Measurements from ENCODE around the gene BICDL1. TPM values are rescaled to one million over a fixed set of nuclear protein-coding genes. Genes with fewer than 3 reads are reported as not detected.

Gene BICDL1
- total and polyA plus RNA-seq, 10 of the 15 experiments (the other 5 are each of a cell fraction or from before 2014, with no cell fraction given): 0.72 to 12.3 (median 4.2) TPM

DNA sequence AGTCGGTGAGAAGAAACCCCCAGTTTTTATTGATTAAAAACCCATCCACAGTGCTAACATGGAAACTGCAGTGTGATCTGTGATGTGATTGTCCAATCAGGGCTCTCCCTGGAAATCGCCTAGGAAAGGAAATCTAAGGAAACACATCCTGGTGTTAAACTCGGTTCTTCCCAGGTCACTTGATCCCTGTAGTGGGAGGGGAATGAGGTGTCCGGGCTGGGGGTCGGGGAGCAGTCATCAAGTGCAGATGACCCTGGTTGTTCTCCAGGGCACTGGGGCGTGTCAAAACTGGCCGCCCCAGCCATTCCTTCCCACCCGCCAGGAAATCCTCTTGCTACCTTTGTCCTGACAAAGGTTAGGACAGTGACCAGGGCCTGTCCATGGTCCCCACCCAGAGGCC, 106.7 kb downstream of the BICDL1 start:
- SMC1A ChIA-PET (ENCODE audit: uncharacterized antibody, unreplicated experiment): interaction anchor here (1.0 kb wide), 1 partner anchor 24 kb away, joined by 3 read pairs; no protein-coding TSS in a partner anchor
- no peak overlapping the region for H3K9ac ChIP-seq (ENCODE audit: control insufficient read depth, insufficient read depth, low read length)
- FAIRE-seq (no peak), ATAC-seq (no peak), DNase-seq (ENCODE audit: low read depth, low spot score) (no peak)
- TSS peak; percentile 57 for BruUV-seq (replicated peaks)
- CTCF ChIA-PET: interaction anchor here (0.7 kb wide), 1 partner anchor 29 kb away, joined by 3 read pairs; no protein-coding TSS in a partner anchor
- WGBS (ENCODE audit: insufficient coverage, insufficient replicate concordance, low lambda C conversion rate, missing lambda C conversion rate): 88% methylated on average over 8 of the region's 8 CpGs
- no peaks in the 10 kb centered on the region; the same call in 1 of the 2 replicates for H4K20me1 ChIP-seq (ENCODE audit: control insufficient read depth, insufficient read depth)
- H3K4me3 ChIP-seq: no peak overlapping the region
- RAD21 ChIA-PET (ENCODE audit: unreplicated experiment): no interaction called here
- no peak overlapping the region for H3K27ac ChIP-seq (ENCODE audit: control insufficient read depth, insufficient read depth)
- H3K9me3 ChIP-seq (replicated peaks; ENCODE audit: control insufficient read depth, insufficient read depth, low read length): no peaks in the 10 kb centered on the region
- H3K79me2 ChIP-seq (ENCODE audit: control insufficient read depth, insufficient read depth, low read length): peaks cover 9% of the 10 kb centered on the region
- intact Hi-C loops (cut with micrococcal nuclease; ENCODE audit: unreplicated experiment): no loop called here
- no peak overlapping the region for H2AFZ ChIP-seq (ENCODE audit: control insufficient read depth, low read depth, low read length)
- POLR2A ChIA-PET: no interaction called here
- no peaks in the 10 kb centered on the region for H3K27me3 ChIP-seq (replicated peaks in 1 of 2; ENCODE audit: control insufficient read depth in 2 of 2, insufficient read depth in 2 of 2, low read length in 1 of 2)
- TF ChIP-seq ZNF384 (IDR thresholded peaks at IDR 0.05; ENCODE audit: borderline replicate concordance, low read depth, low read length): no peak
- TF ChIP-seq TCF12 (IDR thresholded peaks at IDR 0.05; ENCODE audit: low read depth, low read length): no peak
- TF ChIP-seq MTA2 (IDR thresholded peaks at IDR 0.05; ENCODE audit: low read depth): no peak
- TF ChIP-seq ZZZ3 (IDR thresholded peaks at IDR 0.05; ENCODE audit: control insufficient read depth, insufficient read length, low read depth): no peak
- TF ChIP-seq FOXK2 (IDR thresholded peaks at IDR 0.05): no peak
- no peak for TF ChIP-seq BMI1 (IDR thresholded peaks at IDR 0.05; ENCODE audit: borderline replicate concordance)
- TF ChIP-seq RFX5 (IDR thresholded peaks at IDR 0.05; ENCODE audit: low read depth, low read length): no peak
- in situ Hi-C loops (cut with MboI): no loop called here
- H3K36me3 ChIP-seq (ENCODE audit: control insufficient read depth in 2 of 2, insufficient read depth in 2 of 2, low read length in 1 of 2): peaks cover 30 to 62% of the 10 kb centered on the region in 2 experiments
- H3K4me1 ChIP-seq (ENCODE audit: control insufficient read depth, insufficient read depth, low read length): no peaks in the 10 kb centered on the region
- H3K4me2 ChIP-seq (ENCODE audit: control insufficient read depth, insufficient read depth): no peak overlapping the region

DNA sequence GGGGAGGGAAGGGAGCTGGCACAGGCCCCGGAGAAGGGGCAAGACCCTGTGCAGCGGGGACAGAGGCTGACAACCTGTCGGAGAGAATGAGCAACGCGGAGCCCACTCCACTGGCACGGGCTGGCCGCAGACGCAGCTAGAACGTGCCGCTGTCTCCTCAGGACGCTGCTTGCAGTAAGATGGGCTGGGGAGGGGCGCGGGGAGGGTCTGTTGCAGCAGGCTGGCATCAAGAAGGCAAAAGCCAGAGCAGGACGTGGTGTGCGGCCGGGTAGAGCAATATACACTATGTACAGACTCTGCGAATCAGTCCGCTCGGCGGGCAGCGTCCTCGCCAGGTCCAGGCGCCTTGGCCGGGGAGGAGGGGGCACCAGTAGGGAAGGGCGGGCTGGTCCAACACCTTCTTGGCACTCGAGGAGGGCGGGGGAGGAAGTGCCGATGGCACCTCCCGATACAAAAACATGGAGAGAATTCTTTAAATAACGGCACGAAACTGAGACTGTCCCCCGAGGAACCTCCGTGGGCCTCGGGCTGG, 107.7 kb downstream of the BICDL1 start:
- RAD21 ChIA-PET (ENCODE audit: unreplicated experiment): no interaction called here
- Histone ChIP-seq H3K4me1 (ENCODE audit: control insufficient read depth, insufficient read depth, low read length) (peaks cover 8% of the 10 kb centered on the region), H3K4me3 (no peak overlapping the region), H3K4me2 (ENCODE audit: control insufficient read depth, insufficient read depth) (no peak overlapping the region), H3K9me3 (replicated peaks; ENCODE audit: control insufficient read depth, insufficient read depth, low read length) (no peaks in the 10 kb centered on the region), H3K9ac (ENCODE audit: control insufficient read depth, insufficient read depth, low read length) (no peak overlapping the region), H4K20me1 (ENCODE audit: control insufficient read depth, insufficient read depth) (no peaks in the 10 kb centered on the region; the same call in 1 of the 2 replicates), H3K36me3 (ENCODE audit: control insufficient read depth in 2 of 2, insufficient read depth in 2 of 2, low read length in 1 of 2) (peaks cover 35 to 71% of the 10 kb centered on the region in 2 experiments), H3K27ac (ENCODE audit: control insufficient read depth, insufficient read depth) (no peak overlapping the region), H3K27me3 (replicated peaks in 1 of 2; ENCODE audit: control insufficient read depth in 2 of 2, insufficient read depth in 2 of 2, low read length in 1 of 2) (no peaks in the 10 kb centered on the region), H2AFZ (ENCODE audit: control insufficient read depth, low read depth, low read length) (no peak overlapping the region), H3K79me2 (ENCODE audit: control insufficient read depth, insufficient read depth, low read length) (peaks cover 18% of the 10 kb centered on the region)
- SMC1A ChIA-PET (ENCODE audit: uncharacterized antibody, unreplicated experiment): interaction anchor here (1.0 kb wide), 1 partner anchor 23 kb away, joined by 3 read pairs; no protein-coding TSS in a partner anchor
- no peak for ATAC-seq
- CTCF ChIA-PET: interaction anchor here (1.5 to 1.6 kb wide), 2 partner anchors 10 to 23 kb away, joined by 3 to 5 read pairs; no protein-coding TSS in a partner anchor
- no TSS peak for BruUV-seq (replicated peaks)
- no peak for FAIRE-seq
- in situ Hi-C loops (cut with MboI): no loop called here
- WGBS (ENCODE audit: insufficient coverage, insufficient replicate concordance, low lambda C conversion rate, missing lambda C conversion rate): 93% methylated on average over 26 of the region's 34 CpGs
- POLR2A ChIA-PET: no interaction called here
- intact Hi-C loops (cut with micrococcal nuclease; ENCODE audit: unreplicated experiment): no loop called here
- no peak for DNase-seq (ENCODE audit: low read depth, low spot score)
- TF ChIP-seq NFXL1 (IDR thresholded peaks at IDR 0.05; ENCODE audit: borderline replicate concordance) (no peak), POLR2A (IDR thresholded peaks at IDR 0.05; ENCODE audit: low read depth, low read length) (peak; percentile 48)
